Right cardiac atrium (tissue), 5 donors: ENCODE results near the gene MBOAT7. TPM values are rescaled to one million over a fixed set of nuclear protein-coding genes. Genes with fewer than 3 reads are reported as not detected.

ENCODE experiments used
- ATAC-seq, 2 donors: fragments of 200-7000 bp; cut with Tn5 transposase; one replicate each; pipeline versions ENCODE4 v1.8.0 to v1.9.1; 2020; ENCODE audit warnings: moderate library complexity in 2 of 2, mild to moderate bottlenecking in 1 of 2
- DNase-seq, 3 donors: peaks; one replicate each; pipeline ENCODE4 v3.0.0-alpha.2; 2020
- H3K27ac ChIP-seq: one replicate; pipeline ENCODE4 v1.5.1; 2013; ENCODE audit warnings: mild to moderate bottlenecking, low read length, control low read depth, moderate library complexity
- H3K27me3 ChIP-seq: one replicate; pipeline ENCODE4 v1.6.1; 2013; ENCODE audit not compliant: control insufficient read depth, insufficient read depth
- H3K4me1 ChIP-seq: one replicate; pipeline ENCODE4 v1.6.1; 2013; ENCODE audit warnings: low read length; ENCODE audit not compliant: control insufficient read depth, insufficient read depth
- H3K4me3 ChIP-seq: one replicate; pipeline ENCODE4 v1.5.1; 2013; ENCODE audit warnings: low read length, control low read depth
- H3K9me3 ChIP-seq: one replicate; pipeline ENCODE4 v1.6.1; 2013; ENCODE audit warnings: low read length; ENCODE audit not compliant: control insufficient read depth
- WGBS: extraction: QIAGEN DNeasy Blood & Tissue Kit; methylation state at CpG from one replicate; pipeline ENCODE4 v1.1.7; 2013; 5-methylcytosine and 5-hydroxymethylcytosine counted together
- intact Hi-C, 4 donors: fragments of 100-400 bp; cut with DNase I; formaldehyde crosslinking; loops; one replicate each; pipeline versions ENCODE4 v1.11.0 to v1.14.0; 2022 to 2023
- polyA plus RNA-seq: library from polyadenylated mRNA; stranded (reverse); fragments of 200-250 nt; gene quantifications from one replicate; pipeline ENCODE4 v1.2.3, GENCODE V29; 2013
- total RNA-seq, 4 donors: library from RNA; stranded (reverse); fragmentation: NEBNext Ultra II Directional; extraction: Animal tissue kit (Norgen Biotek cat#: 25700); gene quantifications; one replicate each; pipeline ENCODE4 v1.2.1, GENCODE V29; 2021
- donor health status: healthy with polysubstance abuse.
- donor health status: DM: no; HTN: yes; CAD: no.
- donor health status: DM: no; HTN: no; CAD: no.
- donor health status: DM: no; HTN: yes; CAD: no; lungs with severe emphysema.
- donor health status: DM: yes; HTN: yes; CAD: no.

MBOAT7 gene
- total and polyA plus RNA-seq, 5 donors: 16.1 to 23.6 (median 19.9) TPM

GRCh38 chr19:54123682-54124081, 65.7 kb downstream of the MBOAT7 start:
- H3K4me1 ChIP-seq: no peaks in the 10 kb centered on the region
- H3K27ac ChIP-seq: no peak overlapping the region
- no peaks in the 10 kb centered on the region for H3K9me3 ChIP-seq
- peak in 1 of 3 donors; percentile 44 for DNase-seq
- WGBS: 95% methylated on average over 17 of the region's 17 CpGs
- H3K4me3 ChIP-seq: no peak overlapping the region
- no peak for ATAC-seq
- intact Hi-C loops: no loop called here
- no peaks in the 10 kb centered on the region for H3K27me3 ChIP-seq

Other genes with a start within 250 kb of the MBOAT7 start
- under 1 TPM; 0.06 to 0.31 (median 0.20) TPM for gene CACNG8, start 226.6 kb downstream of the MBOAT7 start, total RNA-seq
- gene CACNG8, start 226.6 kb downstream of the MBOAT7 start, polyA plus RNA-seq: 0.14 TPM
- gene CACNG6, start 197.9 kb downstream of the MBOAT7 start, total RNA-seq: not detected
- gene CACNG6, start 197.9 kb downstream of the MBOAT7 start, polyA plus RNA-seq: not detected
- gene VSTM1, start 125.7 kb downstream of the MBOAT7 start, total RNA-seq: not detected
- not detected for gene VSTM1, start 125.7 kb downstream of the MBOAT7 start, polyA plus RNA-seq
- gene TARM1, start 108.2 kb downstream of the MBOAT7 start, total RNA-seq: not detected
- not detected for gene TARM1, start 108.2 kb downstream of the MBOAT7 start, polyA plus RNA-seq
- 1 to 10 TPM in 2 of 4 donors, under 1 TPM in 2; 0.72 to 1.5 (median 1.1) TPM for gene OSCAR, start 88.8 kb downstream of the MBOAT7 start, total RNA-seq
- 0.45 TPM for gene OSCAR, start 88.8 kb downstream of the MBOAT7 start, polyA plus RNA-seq
- gene NDUFA3, start 86.7 kb downstream of the MBOAT7 start, total RNA-seq: 100 to 1,000 TPM; 264 to 472 (median 385) TPM
- 714 TPM for gene NDUFA3, start 86.7 kb downstream of the MBOAT7 start, polyA plus RNA-seq
- 10 to 100 TPM; 15.8 to 17.4 (median 16.8) TPM for gene TFPT, start 73.9 kb downstream of the MBOAT7 start, total RNA-seq
- gene TFPT, start 73.9 kb downstream of the MBOAT7 start, polyA plus RNA-seq: 19.8 TPM
- gene PRPF31, start 73.8 kb downstream of the MBOAT7 start, total RNA-seq: 10 to 100 TPM; 41.9 to 52.1 (median 43.7) TPM
- 43.0 TPM for gene PRPF31, start 73.8 kb downstream of the MBOAT7 start, polyA plus RNA-seq
- gene CNOT3, start 51.8 kb downstream of the MBOAT7 start, total RNA-seq: 10 to 100 TPM; 20.3 to 26.5 (median 23.3) TPM
- gene CNOT3, start 51.8 kb downstream of the MBOAT7 start, polyA plus RNA-seq: 18.2 TPM
- 1 to 10 TPM; 5.3 to 7.6 (median 7.0) TPM for gene LENG1, start 29.9 kb downstream of the MBOAT7 start, total RNA-seq
- gene LENG1, start 29.9 kb downstream of the MBOAT7 start, polyA plus RNA-seq: 11.0 TPM
- 1 to 10 TPM; 1.0 to 3.8 (median 2.5) TPM for gene TMC4, start 16.4 kb downstream of the MBOAT7 start, total RNA-seq
- gene TMC4, start 16.4 kb downstream of the MBOAT7 start, polyA plus RNA-seq: 2.3 TPM
- 10 to 100 TPM; 17.6 to 22.1 (median 18.3) TPM for gene TSEN34, start 1.7 kb upstream of the MBOAT7 start, total RNA-seq
- 20.9 TPM for gene TSEN34, start 1.7 kb upstream of the MBOAT7 start, polyA plus RNA-seq
- gene RPS9, start 11.3 kb upstream of the MBOAT7 start, total RNA-seq: 100 to 1,000 TPM; 704 to 879 (median 833) TPM
- gene RPS9, start 11.3 kb upstream of the MBOAT7 start, polyA plus RNA-seq: 1,572 TPM
- 1 to 10 TPM; 2.5 to 5.7 (median 4.9) TPM for gene LILRB3, start 33.4 kb upstream of the MBOAT7 start, total RNA-seq
- 0.95 TPM for gene LILRB3, start 33.4 kb upstream of the MBOAT7 start, polyA plus RNA-seq
- 1 to 10 TPM; 1.9 to 3.9 (median 2.5) TPM for gene LILRA6, start 53.2 kb upstream of the MBOAT7 start, total RNA-seq
- 1.00 TPM for gene LILRA6, start 53.2 kb upstream of the MBOAT7 start, polyA plus RNA-seq
- gene LILRB5, start 67.7 kb upstream of the MBOAT7 start, total RNA-seq: 10 to 100 TPM; 10.1 to 18.6 (median 12.4) TPM
- gene LILRB5, start 67.7 kb upstream of the MBOAT7 start, polyA plus RNA-seq: 6.0 TPM
- 1 to 10 TPM; 2.8 to 5.0 (median 4.8) TPM for gene LILRB2, start 91.5 kb upstream of the MBOAT7 start, total RNA-seq
- gene LILRB2, start 91.5 kb upstream of the MBOAT7 start, polyA plus RNA-seq: 1.9 TPM
- 1 to 10 TPM; 1.7 to 2.7 (median 2.2) TPM for gene LILRA5, start 123.6 kb upstream of the MBOAT7 start, total RNA-seq
- gene LILRA5, start 123.6 kb upstream of the MBOAT7 start, polyA plus RNA-seq: 0.61 TPM
- gene LILRA4, start 149.6 kb upstream of the MBOAT7 start, total RNA-seq: not detected
- not detected for gene LILRA4, start 149.6 kb upstream of the MBOAT7 start, polyA plus RNA-seq
- 1 to 10 TPM; 6.8 to 9.1 (median 8.1) TPM for gene LAIR1, start 175.4 kb upstream of the MBOAT7 start, total RNA-seq
- 2.9 TPM for gene LAIR1, start 175.4 kb upstream of the MBOAT7 start, polyA plus RNA-seq
- gene TTYH1, start 225.9 kb upstream of the MBOAT7 start, total RNA-seq: 1 to 10 TPM; 2.4 to 3.0 (median 2.9) TPM
- 3.6 TPM for gene TTYH1, start 225.9 kb upstream of the MBOAT7 start, polyA plus RNA-seq